G401.6 (cell line): Measurements from ENCODE around the gene PHACTR1.

ENCODE experiments used
- FAIRE-seq: peaks from 2 replicates; lab custom pipeline; 2012; peaks lifted over from hg19 to GRCh38; lab: Jason Lieb, UNC

The PHACTR1 gene

GRCh38 chr6:13201336-13201735, 484.8 kb downstream of the PHACTR1 start:
- no peak for FAIRE-seq

GRCh38 chr6:13203145-13203544, 486.6 kb downstream of the PHACTR1 start:
- FAIRE-seq: no peak

- no peak for FAIRE-seq
These were observed 488.5 kb downstream of the PHACTR1 start for GRCh38 chr6:13205106-13205505.

- no peak for FAIRE-seq
These were observed 495.5 kb downstream of the PHACTR1 start for GRCh38 chr6:13212096-13212495.

- no peak for FAIRE-seq
These were observed 496.0 kb downstream of the PHACTR1 start for GRCh38 chr6:13212538-13212937.

GRCh38 chr6:13215390-13215789, 498.8 kb downstream of the PHACTR1 start:
- FAIRE-seq: no peak

- FAIRE-seq: no peak
These were observed 499.9 kb downstream of the PHACTR1 start for GRCh38 chr6:13216236-13217014.

GRCh38 chr6:13217206-13217905, 500.8 kb downstream of the PHACTR1 start:
- no peak for FAIRE-seq

- FAIRE-seq: no peak
These were observed 503.7 kb downstream of the PHACTR1 start for GRCh38 chr6:13220266-13220665.

GRCh38 chr6:13222048-13222447, 505.5 kb downstream of the PHACTR1 start:
- FAIRE-seq: no peak

- FAIRE-seq: no peak
These were observed 509.5 kb downstream of the PHACTR1 start for GRCh38 chr6:13226071-13226470.

- FAIRE-seq: no peak
These were observed 512.0 kb downstream of the PHACTR1 start for GRCh38 chr6:13228264-13229204.

GRCh38 chr6:13229205-13230085, 512.9 kb downstream of the PHACTR1 start:
- FAIRE-seq: no peak

- no peak for FAIRE-seq
These were observed 516.5 kb downstream of the PHACTR1 start for GRCh38 chr6:13233106-13233505.

- no peak for FAIRE-seq
These were observed 517.6 kb downstream of the PHACTR1 start for GRCh38 chr6:13234130-13234529.

GRCh38 chr6:13235339-13235738, 518.8 kb downstream of the PHACTR1 start:
- FAIRE-seq: no peak

GRCh38 chr6:13237318-13237717, 520.8 kb downstream of the PHACTR1 start:
- FAIRE-seq: no peak

- FAIRE-seq: no peak
These were observed 521.5 kb downstream of the PHACTR1 start for GRCh38 chr6:13238017-13238416.

- no peak for FAIRE-seq
These were observed 522.2 kb downstream of the PHACTR1 start for GRCh38 chr6:13238640-13239216.

- no peak for FAIRE-seq
These were observed 523.2 kb downstream of the PHACTR1 start for GRCh38 chr6:13239530-13240455.
